ENCODE results near the gene ATG16L1. TPM values are rescaled to one million over a fixed set of nuclear protein-coding genes. Genes with fewer than 3 reads are reported as not detected.
A peak's percentile ranks its signal among the peaks of the same experiment; 100 is the strongest.

Gene ATG16L1
- total and polyA plus RNA-seq, 10 of the 15 experiments (the other 5 are each of a cell fraction or from before 2014, with no cell fraction given), result 5.2 to 26.6 (median 15.6) TPM

DNA sequence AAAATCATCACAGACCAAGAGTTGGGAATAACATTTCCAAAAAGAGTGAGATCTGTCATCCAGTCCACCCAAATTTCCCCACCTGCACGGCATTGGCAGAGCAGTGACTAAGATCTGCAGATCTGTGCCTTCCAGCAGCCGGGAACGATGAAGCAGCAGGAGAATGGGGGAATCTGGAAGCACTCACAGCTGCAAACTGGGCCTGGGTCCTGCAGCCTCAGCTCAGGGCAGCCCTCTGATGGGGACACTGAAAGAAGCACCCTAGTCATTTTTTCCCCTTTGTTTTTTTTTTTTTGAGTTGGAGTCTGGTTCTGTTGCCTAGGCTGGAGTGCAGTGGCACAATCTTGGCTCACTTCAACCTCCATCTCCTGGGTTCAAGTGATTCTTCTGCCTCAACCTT, 51.8 kb downstream of the ATG16L1 start:
- intact Hi-C loops (cut with micrococcal nuclease; ENCODE audit: unreplicated experiment), result no loop called here
- no peak overlapping the region for H3K9ac ChIP-seq (ENCODE audit: control insufficient read depth, insufficient read depth, low read length)
- H3K79me2 ChIP-seq (ENCODE audit: control insufficient read depth, insufficient read depth, low read length), result no peaks in the 10 kb centered on the region
- TF ChIP-seq CREM (IDR thresholded peaks at IDR 0.05; ENCODE audit: low read depth), result no peak
- TF ChIP-seq, protein P1, sequence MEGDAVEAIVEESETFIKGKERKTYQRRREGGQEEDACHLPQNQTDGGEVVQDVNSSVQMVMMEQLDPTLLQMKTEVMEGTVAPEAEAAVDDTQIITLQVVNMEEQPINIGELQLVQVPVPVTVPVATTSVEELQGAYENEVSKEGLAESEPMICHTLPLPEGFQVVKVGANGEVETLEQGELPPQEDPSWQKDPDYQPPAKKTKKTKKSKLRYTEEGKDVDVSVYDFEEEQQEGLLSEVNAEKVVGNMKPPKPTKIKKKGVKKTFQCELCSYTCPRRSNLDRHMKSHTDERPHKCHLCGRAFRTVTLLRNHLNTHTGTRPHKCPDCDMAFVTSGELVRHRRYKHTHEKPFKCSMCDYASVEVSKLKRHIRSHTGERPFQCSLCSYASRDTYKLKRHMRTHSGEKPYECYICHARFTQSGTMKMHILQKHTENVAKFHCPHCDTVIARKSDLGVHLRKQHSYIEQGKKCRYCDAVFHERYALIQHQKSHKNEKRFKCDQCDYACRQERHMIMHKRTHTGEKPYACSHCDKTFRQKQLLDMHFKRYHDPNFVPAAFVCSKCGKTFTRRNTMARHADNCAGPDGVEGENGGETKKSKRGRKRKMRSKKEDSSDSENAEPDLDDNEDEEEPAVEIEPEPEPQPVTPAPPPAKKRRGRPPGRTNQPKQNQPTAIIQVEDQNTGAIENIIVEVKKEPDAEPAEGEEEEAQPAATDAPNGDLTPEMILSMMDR (IDR thresholded peaks at IDR 0.05 in 2 of 3, conservative IDR thresholded peaks at IDR 0.05 in 1 of 3; ENCODE audit: control insufficient read depth in 2 of 3, extremely low read depth in 1 of 3, insufficient read depth in 1 of 3, low read depth in 3 of 3, low read length in 3 of 3), result 0 out of 6 replicates have a peak, but pooled peaks of 1 of the 3 experiments have one; percentile 3
- TF ChIP-seq RAD21 (IDR thresholded peaks at IDR 0.05; ENCODE audit: insufficient read depth, low read depth, low read length), result 0 out of 2 replicates have a peak, but pooled peaks have one; percentile 5
- H3K4me1 ChIP-seq (ENCODE audit: control insufficient read depth, insufficient read depth, low read length), result no peaks in the 10 kb centered on the region
- no peak overlapping the region for H2AFZ ChIP-seq (ENCODE audit: control insufficient read depth, low read depth, low read length)
- no peak overlapping the region for H3K27ac ChIP-seq (ENCODE audit: control insufficient read depth, insufficient read depth)
- no peak overlapping the region for H3K4me2 ChIP-seq (ENCODE audit: control insufficient read depth, insufficient read depth)
- no peaks in the 10 kb centered on the region for H3K9me3 ChIP-seq (replicated peaks; ENCODE audit: control insufficient read depth, insufficient read depth, low read length)
- WGBS (ENCODE audit: insufficient coverage, insufficient replicate concordance, low lambda C conversion rate, missing lambda C conversion rate), result 98% methylated on average over 3 of the region's 3 CpGs
- CTCF ChIA-PET, result interaction anchor here (0.9 kb wide), 1 partner anchor 140 kb away, joined by 3 read pairs; no protein-coding TSS in a partner anchor
- no peaks in the 10 kb centered on the region for H3K36me3 ChIP-seq (ENCODE audit: control insufficient read depth in 2 of 2, insufficient read depth in 2 of 2, low read length in 1 of 2)
- H3K27me3 ChIP-seq (replicated peaks in 1 of 2; ENCODE audit: control insufficient read depth in 2 of 2, insufficient read depth in 2 of 2, low read length in 1 of 2), result no peaks in the 10 kb centered on the region
- no TSS peak for BruUV-seq (replicated peaks)
- in situ Hi-C loops (cut with MboI), result no loop called here
- FAIRE-seq (no peak), DNase-seq (ENCODE audit: low read depth, low spot score) (no peak), ATAC-seq (no peak)
- SMC1A ChIA-PET (ENCODE audit: uncharacterized antibody, unreplicated experiment), result no interaction called here
- POLR2A ChIA-PET, result no interaction called here
- no peaks in the 10 kb centered on the region for H4K20me1 ChIP-seq (ENCODE audit: control insufficient read depth, insufficient read depth)
- no peak overlapping the region for H3K4me3 ChIP-seq
- RAD21 ChIA-PET (ENCODE audit: unreplicated experiment), result interaction anchor here (0.7 to 1.2 kb wide), 2 partner anchors 9 to 16 kb away, joined by 3 read pairs; no protein-coding TSS in a partner anchor

DNA sequence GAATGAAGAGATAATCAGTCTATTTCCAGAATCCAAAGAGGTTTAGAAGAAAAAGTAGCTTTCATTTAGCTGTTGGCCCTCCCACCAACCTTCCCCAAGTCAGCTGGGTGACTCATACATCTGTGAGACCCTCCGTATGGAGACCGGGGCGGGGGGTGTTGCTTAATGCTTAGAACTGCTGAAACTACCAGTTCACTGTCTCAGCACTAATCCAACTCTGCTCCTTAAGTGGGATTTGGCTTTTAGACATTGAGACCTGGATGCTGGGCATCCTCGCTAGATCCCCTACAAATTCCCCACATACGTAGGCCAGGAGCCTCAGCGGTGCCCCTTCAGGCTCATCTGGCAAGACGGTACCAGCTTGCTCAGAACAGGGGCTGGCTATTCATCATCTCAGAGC, 56.1 kb downstream of the ATG16L1 start, which contains the start of gene SAG:
Gene SAG, plus strand, starts transcription at position 252 of the 400 bp plus-strand sequence. CDS start 1,374 bp downstream, outside the sequence.
- Histone ChIP-seq H3K27me3 (replicated peaks in 1 of 2; ENCODE audit: control insufficient read depth in 2 of 2, insufficient read depth in 2 of 2, low read length in 1 of 2) (no peaks in the 10 kb centered on the region), H3K79me2 (ENCODE audit: control insufficient read depth, insufficient read depth, low read length) (no peaks in the 10 kb centered on the region), H3K36me3 (ENCODE audit: control insufficient read depth in 2 of 2, insufficient read depth in 2 of 2, low read length in 1 of 2) (no peaks in the 10 kb centered on the region), H3K27ac (ENCODE audit: control insufficient read depth, insufficient read depth) (no peak within 1 kb of the TSS), H4K20me1 (ENCODE audit: control insufficient read depth, insufficient read depth) (no peaks in the 10 kb centered on the region), H3K9me3 (replicated peaks; ENCODE audit: control insufficient read depth, insufficient read depth, low read length) (no peaks in the 10 kb centered on the region), H3K9ac (ENCODE audit: control insufficient read depth, insufficient read depth, low read length) (no peak within 1 kb of the TSS), H2AFZ (ENCODE audit: control insufficient read depth, low read depth, low read length) (no peak within 1 kb of the TSS), H3K4me3 (no peak within 1 kb of the TSS), H3K4me2 (ENCODE audit: control insufficient read depth, insufficient read depth) (no peak within 1 kb of the TSS), H3K4me1 (ENCODE audit: control insufficient read depth, insufficient read depth, low read length) (peaks cover 6% of the 10 kb centered on the region)
- BruUV-seq (replicated peaks), result no TSS peak
- ChIA-PET RAD21 (ENCODE audit: unreplicated experiment) (no interaction called here), CTCF (interaction anchor here (1.9 kb wide), 1 partner anchor 136 kb away, joined by 6 read pairs; no protein-coding TSS in a partner anchor), POLR2A (no interaction called here), SMC1A (ENCODE audit: uncharacterized antibody, unreplicated experiment) (no interaction called here)
- no peak for ATAC-seq
- no peak for DNase-seq (ENCODE audit: low read depth, low spot score)
- 96% methylated on average over 7 of the region's 7 CpGs for WGBS (ENCODE audit: insufficient coverage, insufficient replicate concordance, low lambda C conversion rate, missing lambda C conversion rate)
- intact Hi-C loops (cut with micrococcal nuclease; ENCODE audit: unreplicated experiment), result no loop called here
- FAIRE-seq, result no peak
- in situ Hi-C loops (cut with MboI), result no loop called here
- TF ChIP-seq NFXL1 (IDR thresholded peaks at IDR 0.05; ENCODE audit: borderline replicate concordance) (no peak), TARDBP (IDR thresholded peaks at IDR 0.05; ENCODE audit: borderline replicate concordance) (no peak), RAD51 (IDR thresholded peaks at IDR 0.05) (no peak), ESRRA (IDR thresholded peaks at IDR 0.05; ENCODE audit: low read length) (no peak), CBX5 (IDR thresholded peaks at IDR 0.05; ENCODE audit: low read depth) (no peak)
- TF ChIP-seq, protein P2, sequence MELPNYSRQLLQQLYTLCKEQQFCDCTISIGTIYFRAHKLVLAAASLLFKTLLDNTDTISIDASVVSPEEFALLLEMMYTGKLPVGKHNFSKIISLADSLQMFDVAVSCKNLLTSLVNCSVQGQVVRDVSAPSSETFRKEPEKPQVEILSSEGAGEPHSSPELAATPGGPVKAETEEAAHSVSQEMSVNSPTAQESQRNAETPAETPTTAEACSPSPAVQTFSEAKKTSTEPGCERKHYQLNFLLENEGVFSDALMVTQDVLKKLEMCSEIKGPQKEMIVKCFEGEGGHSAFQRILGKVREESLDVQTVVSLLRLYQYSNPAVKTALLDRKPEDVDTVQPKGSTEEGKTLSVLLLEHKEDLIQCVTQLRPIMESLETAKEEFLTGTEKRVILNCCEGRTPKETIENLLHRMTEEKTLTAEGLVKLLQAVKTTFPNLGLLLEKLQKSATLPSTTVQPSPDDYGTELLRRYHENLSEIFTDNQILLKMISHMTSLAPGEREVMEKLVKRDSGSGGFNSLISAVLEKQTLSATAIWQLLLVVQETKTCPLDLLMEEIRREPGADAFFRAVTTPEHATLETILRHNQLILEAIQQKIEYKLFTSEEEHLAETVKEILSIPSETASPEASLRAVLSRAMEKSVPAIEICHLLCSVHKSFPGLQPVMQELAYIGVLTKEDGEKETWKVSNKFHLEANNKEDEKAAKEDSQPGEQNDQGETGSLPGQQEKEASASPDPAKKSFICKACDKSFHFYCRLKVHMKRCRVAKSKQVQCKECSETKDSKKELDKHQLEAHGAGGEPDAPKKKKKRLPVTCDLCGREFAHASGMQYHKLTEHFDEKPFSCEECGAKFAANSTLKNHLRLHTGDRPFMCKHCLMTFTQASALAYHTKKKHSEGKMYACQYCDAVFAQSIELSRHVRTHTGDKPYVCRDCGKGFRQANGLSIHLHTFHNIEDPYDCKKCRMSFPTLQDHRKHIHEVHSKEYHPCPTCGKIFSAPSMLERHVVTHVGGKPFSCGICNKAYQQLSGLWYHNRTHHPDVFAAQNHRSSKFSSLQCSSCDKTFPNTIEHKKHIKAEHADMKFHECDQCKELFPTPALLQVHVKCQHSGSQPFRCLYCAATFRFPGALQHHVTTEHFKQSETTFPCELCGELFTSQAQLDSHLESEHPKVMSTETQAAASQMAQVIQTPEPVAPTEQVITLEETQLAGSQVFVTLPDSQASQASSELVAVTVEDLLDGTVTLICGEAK (IDR thresholded peaks at IDR 0.05; ENCODE audit: borderline replicate concordance), result no peak
- TF ChIP-seq, protein P3, sequence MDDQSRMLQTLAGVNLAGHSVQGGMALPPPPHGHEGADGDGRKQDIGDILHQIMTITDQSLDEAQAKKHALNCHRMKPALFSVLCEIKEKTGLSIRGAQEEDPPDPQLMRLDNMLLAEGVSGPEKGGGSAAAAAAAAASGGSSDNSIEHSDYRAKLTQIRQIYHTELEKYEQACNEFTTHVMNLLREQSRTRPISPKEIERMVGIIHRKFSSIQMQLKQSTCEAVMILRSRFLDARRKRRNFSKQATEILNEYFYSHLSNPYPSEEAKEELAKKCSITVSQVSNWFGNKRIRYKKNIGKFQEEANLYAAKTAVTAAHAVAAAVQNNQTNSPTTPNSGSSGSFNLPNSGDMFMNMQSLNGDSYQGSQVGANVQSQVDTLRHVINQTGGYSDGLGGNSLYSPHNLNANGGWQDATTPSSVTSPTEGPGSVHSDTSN (IDR thresholded peaks at IDR 0.05; ENCODE audit: insufficient replicate concordance, low read depth, low read length), result no peak
